NCI-H748 (cell line): Measurements from ENCODE around the gene TMTC1.
"Not testable (repeated sequence)": the region's sequence is repeated elsewhere in the genome, so short reads cannot be mapped to it uniquely, and the experiment has no call there.

ENCODE experiments used
- DNase-seq: peaks from one replicate; lab custom pipeline; 2025; ENCODE audit not compliant: unreplicated experiment; lab: John Stamatoyannopoulos, UW

Gene TMTC1

DNA sequence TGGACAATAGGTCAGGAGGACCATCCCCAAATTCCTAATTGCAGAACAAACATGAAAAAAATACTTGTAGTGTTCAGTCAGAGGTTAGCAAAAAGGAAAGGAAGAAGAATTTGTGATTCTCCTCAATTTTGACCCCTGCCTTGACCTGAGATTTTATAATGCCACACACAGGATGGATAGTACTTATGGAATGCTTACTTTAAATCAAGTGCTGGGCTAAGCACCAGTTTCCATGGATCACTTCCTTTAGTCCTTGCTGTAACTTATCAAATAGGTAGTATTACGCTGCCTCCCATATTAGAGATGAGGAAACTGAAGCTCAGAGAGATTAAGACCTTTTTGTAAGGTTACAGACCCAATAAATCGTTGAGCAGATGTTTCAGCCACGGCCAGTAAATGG is 205.0 kb downstream of the TMTC1 start:
- DNase-seq = no peak

DNA sequence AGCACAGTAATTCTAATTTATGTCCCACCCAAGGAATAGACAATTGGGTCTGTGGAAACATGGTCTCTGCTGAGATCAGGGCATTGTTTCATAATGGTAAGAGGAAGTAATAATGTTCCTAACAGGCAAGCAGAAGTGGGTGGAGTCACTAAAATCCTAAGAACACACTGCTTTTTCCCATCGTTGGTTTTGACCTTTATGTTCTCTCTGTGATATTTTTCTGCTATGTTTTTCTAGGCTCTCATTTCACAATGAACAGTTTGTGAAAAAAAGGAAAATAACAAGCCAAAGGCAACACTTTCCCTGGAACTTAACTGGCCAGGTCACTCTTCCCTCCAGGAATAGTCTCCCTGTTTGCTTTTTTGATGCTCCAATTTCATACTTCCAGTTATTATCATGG is 205.7 kb downstream of the TMTC1 start:
- DNase-seq = peak; percentile 1

DNA sequence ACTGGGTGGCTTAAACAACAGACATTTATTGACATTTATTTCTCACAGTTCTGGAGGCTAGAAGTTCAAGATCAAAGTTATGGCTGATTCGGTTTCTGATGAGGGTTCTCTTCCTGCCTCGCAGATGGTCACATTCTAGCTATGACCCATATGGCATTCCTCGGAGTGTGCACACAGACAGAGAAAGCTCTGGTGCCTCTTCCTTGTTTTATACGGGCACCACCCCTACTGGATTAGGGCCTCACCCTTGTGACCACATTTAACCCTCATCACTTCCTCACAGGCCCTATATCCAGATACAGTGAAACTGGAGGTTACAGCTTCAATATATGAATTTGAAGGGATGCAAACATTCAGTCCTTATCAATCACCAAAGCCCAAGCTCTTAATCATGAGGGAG is 209.2 kb downstream of the TMTC1 start:
- no peak for DNase-seq

GRCh38 chr12:29572938-29573337 is 210.8 kb downstream of the TMTC1 start:
- no peak for DNase-seq

- DNase-seq = no peak
These were observed 211.3 kb downstream of the TMTC1 start for GRCh38 chr12:29572464-29572863.

DNA sequence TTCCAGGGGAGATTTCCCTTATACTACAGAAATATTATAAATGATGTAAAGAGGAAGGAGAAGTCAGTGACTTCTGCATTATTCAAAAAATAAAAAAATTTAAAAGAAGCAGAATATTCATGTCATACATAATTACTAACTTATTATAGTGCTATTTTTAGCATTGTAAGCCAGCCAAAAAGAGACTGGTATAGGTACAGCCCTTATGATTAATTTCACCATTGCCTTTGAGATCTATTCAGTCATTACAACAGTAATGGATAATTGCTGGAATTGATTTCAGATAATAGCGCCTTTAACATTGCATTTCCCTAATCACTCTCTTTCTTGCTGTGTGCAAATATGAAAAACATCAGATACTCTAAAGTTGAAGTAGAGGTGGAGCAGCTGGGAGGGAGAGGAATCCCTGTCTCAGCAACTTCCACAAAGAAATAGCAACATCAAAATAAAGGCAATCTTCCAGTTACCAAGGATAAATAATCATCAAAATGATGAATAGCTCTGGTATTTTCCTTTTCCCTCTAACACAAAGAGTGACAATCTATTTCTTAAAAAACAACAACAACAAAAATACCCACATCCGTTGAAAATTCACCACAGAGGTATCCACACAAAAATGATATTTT is 214.5 kb downstream of the TMTC1 start:
- peak; percentile 1 for DNase-seq

- DNase-seq = no peak
These were observed 217.3 kb downstream of the TMTC1 start for GRCh38 chr12:29566441-29566840.

GRCh38 chr12:29565727-29566126 is 218.0 kb downstream of the TMTC1 start:
- DNase-seq = no peak

- no peak for DNase-seq
These were observed 218.8 kb downstream of the TMTC1 start for GRCh38 chr12:29564925-29565324.

- DNase-seq = no peak
These were observed 220.1 kb downstream of the TMTC1 start for GRCh38 chr12:29563636-29564035.

DNA sequence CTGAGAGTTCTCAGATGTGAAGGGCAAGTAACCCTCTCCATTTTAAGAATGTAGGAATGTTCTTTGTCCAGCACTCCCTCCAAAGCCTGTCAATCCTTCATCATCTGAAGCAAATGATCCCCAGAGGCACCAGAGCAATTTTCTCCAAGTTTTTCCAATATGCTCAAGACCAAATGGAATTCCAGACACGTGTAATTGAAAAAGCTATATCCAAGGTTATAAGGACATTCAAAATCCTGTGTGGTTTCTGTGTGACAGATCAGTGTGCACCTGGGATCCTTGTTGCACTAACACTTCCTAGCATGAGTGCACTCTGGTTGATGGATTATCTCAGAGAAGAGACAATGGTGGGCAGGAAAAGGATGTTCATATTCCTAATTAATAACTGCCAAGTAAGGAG is 220.7 kb downstream of the TMTC1 start:
- DNase-seq = no peak

- DNase-seq = peak; percentile 17
These were observed 221.5 kb downstream of the TMTC1 start for GRCh38 chr12:29562110-29562804.

DNA sequence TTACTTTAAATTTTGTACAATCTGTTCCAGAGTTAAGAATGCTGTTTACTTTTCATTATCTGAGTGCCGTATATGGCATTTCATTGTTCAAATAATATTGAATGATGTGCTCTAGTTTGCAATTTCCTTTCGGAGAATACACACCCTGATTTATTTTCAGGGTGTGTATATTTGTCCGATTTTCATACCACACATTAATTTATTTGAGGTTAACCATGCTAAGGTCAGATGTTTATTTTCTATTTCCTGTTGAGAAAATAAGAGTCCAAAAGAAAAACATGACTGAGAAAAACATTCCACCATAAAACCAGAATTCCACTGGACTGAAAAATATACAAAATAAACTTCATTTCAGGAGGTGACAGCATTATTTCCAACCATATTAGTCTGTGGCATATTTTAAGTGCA is 222.1 kb downstream of the TMTC1 start:
- DNase-seq = no peak

DNA sequence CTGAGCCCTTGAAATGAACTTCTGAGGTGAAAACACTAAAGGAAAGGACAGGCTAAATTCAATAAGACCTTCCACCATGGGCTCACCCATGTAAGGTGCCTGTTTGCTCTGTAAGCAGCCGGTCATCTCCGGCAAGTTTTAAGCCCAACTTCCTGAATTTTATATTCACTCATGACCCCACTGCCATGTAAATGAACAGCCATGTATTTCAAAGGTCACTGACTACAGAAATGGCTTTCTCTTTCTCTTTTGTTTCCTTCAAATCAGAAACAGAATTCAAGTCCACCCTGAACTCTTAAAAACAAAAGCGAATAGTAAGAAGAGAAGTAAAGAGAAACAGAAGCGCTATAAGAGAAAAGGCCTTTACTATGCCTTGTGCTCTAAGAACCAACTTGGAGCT is 224.5 kb downstream of the TMTC1 start:
- DNase-seq = no peak

DNA sequence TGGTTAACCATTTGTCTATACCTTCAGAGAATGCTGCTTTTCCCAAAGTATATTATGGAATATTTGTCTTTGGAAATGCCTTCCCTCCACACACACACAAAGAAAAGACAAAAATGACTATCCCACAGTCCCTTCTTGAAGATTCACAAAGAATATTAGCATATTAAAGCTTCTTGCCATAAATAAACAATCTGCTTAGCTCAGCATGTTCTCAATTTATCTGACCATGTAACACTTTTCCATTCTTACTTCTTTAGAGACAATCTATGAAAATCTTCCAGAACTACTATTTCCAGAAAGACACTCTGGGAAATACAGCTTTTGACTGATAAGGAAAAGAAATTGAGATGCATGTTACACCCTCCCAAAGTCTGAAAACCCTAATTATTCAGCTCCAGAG is 227.4 kb downstream of the TMTC1 start:
- no peak for DNase-seq

DNA sequence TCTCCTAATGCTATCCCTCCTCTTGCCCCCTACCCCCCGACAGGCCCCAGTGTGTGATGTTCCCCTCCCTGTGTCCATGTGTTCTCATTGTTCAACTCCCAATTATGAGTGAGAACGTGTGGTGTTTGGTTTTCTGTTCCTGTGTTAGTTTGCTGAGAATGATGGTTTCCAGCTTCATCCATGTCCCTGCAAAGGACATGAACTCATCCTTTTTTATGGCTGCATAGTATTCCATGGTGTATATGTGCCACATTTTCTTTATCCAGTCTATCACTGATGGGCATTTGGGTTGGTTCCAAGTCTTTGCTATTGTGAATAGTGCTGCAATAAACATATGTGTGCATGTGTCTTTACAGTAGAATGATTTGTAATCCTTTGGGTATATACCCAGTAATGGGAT is 228.3 kb downstream of the TMTC1 start:
- not testable (repeated sequence) for DNase-seq

DNA sequence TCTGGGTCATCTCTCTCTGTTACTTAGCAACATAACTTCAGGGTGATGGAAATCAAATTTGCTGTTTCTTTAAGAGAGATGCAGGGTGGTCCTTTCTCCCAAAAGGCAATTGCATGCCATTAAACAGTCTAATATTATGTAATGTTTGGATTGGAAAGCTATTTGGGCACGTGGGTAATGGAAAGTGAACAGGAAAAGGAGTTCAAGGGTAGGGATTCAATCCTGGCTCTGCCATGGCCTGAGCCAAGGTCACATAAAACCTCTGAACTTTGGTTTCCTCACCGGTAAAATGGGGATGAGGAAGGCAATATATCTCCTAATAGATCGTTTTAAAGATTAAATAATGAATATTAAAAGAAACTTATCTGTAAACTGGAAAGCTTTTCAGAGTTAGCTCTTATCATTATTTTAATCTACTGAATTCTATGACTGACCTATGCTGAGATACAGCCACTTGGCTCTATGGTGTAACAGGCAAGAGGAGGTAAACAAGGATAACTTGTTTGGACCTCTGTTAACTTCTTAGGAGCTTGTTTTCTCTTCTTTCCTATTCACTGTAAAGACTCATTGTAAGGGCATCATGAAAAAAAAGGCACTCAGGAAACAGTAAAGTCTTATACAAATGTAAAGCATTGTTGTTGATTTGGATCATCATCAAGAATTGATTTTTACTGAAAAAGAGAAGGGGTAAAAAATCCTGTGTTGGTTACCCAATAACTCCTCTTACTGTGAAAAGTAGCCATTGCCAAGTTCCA is 230.6 kb downstream of the TMTC1 start:
- no peak for DNase-seq

DNA sequence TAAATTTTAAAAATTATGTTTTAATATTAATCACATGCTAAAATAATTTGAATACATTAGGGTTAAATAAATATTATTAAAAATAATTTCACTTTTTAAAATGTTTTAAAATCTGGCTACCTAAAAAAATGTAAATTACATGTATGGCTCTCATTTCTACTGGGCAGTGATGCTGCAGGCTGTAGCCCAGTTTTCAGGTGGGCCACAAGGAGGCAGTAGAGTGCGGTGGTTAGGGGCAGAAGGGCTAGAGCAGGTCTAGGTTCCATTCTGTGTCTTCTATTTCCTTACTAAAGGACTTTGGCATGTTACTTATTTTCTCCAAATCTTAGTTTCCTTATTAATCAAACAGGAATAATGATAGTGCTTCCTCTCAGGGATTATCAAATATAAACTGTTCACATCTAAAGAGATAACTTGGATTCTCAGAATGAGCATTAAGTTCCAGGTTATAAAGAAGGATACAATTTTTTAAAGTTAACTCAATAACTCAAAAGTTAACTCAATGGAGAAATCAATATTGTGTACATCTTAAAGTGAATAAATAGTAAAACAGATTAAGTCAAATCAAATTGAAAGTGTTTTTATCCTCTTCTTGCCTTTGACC is 231.3 kb downstream of the TMTC1 start:
- DNase-seq = peak; percentile 36

GRCh38 chr12:29551812-29552211 is 231.9 kb downstream of the TMTC1 start:
- DNase-seq = no peak

GRCh38 chr12:29547864-29548263 is 235.9 kb downstream of the TMTC1 start:
- DNase-seq = peak; percentile 2

- DNase-seq = no peak
These were observed 236.6 kb downstream of the TMTC1 start for GRCh38 chr12:29547151-29547632.

DNA sequence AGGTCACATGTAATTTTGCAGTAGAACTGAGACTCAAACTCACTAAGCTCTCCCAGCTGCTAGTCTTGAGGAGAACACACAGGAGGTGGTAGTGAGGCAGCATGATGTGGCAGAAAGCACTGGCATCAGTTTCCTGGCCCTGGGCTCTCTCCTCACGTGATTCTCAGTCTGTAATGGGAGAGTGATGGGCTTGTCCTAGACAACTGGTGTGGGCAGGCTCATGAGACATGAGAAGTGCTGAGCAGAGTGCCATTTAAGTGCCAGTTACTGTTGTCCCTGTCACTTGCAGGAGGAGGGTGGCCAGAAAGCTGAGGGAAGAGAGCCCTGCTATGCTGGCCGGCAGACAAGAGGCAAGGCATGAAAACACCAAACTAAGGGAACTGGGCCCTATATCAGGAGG is 237.7 kb downstream of the TMTC1 start:
- no peak for DNase-seq
